Activated CD4-positive, alpha-beta T cell treated with anti-CD3 and anti-CD28 coated beads for 36 hours (primary cell): ENCODE results near the gene PRCC. TPM values are rescaled to one million over a fixed set of nuclear protein-coding genes. Genes with fewer than 3 reads are reported as not detected.
A peak's percentile ranks its signal among the peaks of the same experiment; 100 is the strongest.

Source experiments
- ATAC-seq: fragments of 200-7000 bp; cut with Tn5 transposase; one replicate; pipeline ENCODE4 v1.10.0; 2021; ENCODE audit warnings: mild to moderate bottlenecking, moderate library complexity
- CTCF ChIA-PET: fragments of 350-600 bp; sonication (Branson Sonifier 250); formaldehyde crosslinking; loops from one replicate; lab custom pipeline; 2021; ENCODE audit warnings: antibody characterized with exemption; lab: Charles Lee
- POLR2A ChIA-PET: fragments of 350-600 bp; sonication (Branson Sonifier 250); formaldehyde crosslinking; loops from one replicate; lab custom pipeline; 2021; ENCODE audit warnings: antibody characterized with exemption, inconsistent platforms; lab: Charles Lee
- DNase-seq: peaks from one replicate; pipeline ENCODE4 v3.0.0-alpha.2; 2020
- H3K27ac Mint-ChIP-seq: one replicate; pipeline ENCODE4 v1.8.0; 2021; ENCODE audit warnings: mixed read lengths
- H3K27me3 Mint-ChIP-seq: one replicate; pipeline ENCODE4 v1.8.0; 2021; ENCODE audit warnings: mixed read lengths
- H3K36me3 Mint-ChIP-seq: one replicate; pipeline ENCODE4 v1.8.0; 2021; ENCODE audit warnings: low read depth, mixed read lengths
- H3K4me1 Mint-ChIP-seq: one replicate; pipeline ENCODE4 v1.8.0; 2021; ENCODE audit warnings: mixed read lengths
- H3K4me3 Mint-ChIP-seq: one replicate; pipeline ENCODE4 v1.8.0; 2021; ENCODE audit warnings: mild to moderate bottlenecking, moderate library complexity, mixed read lengths
- H3K9me3 Mint-ChIP-seq: one replicate; pipeline ENCODE4 v1.8.0; 2021; ENCODE audit warnings: low read depth, mixed read lengths
- intact Hi-C, 2 experiments: fragments of 100-400 bp; cut with DNase I in 1 of 2; cut with micrococcal nuclease in 1 of 2; formaldehyde crosslinking; loops; one replicate each; pipeline versions ENCODE4 v1.14.2 to v1.15.1; 2022 to 2024; cut with DNase I, micrococcal nuclease
- total RNA-seq, 2 experiments: library from RNA; stranded (reverse); gene quantifications; one replicate each; pipeline ENCODE4 v1.2.3, GENCODE V29; 2021

PRCC gene
- total RNA-seq, 2 experiments from 2014 or later: 80.4 to 110 TPM

- peaks cover 71% of the 10 kb centered on the region for H3K4me1 Mint-ChIP-seq
- no peak overlapping the region for H3K4me3 Mint-ChIP-seq
- ChIA-PET POLR2A (interaction anchor here (0.8 kb wide), 1 partner anchor 8 kb away, joined by 3 read pairs; no protein-coding TSS in a partner anchor), CTCF (no interaction called here)
- H3K27me3 Mint-ChIP-seq: no peaks in the 10 kb centered on the region
- peak overlapping the region; percentile 27 for H3K27ac Mint-ChIP-seq
- peaks cover 70% of the 10 kb centered on the region for H3K36me3 Mint-ChIP-seq
- DNase-seq: no peak
- no peaks in the 10 kb centered on the region for H3K9me3 Mint-ChIP-seq
- ATAC-seq: no peak
- intact Hi-C loops: loop anchor here in 1 of 2 experiments (5.0 to 10.0 kb wide), 2 partner anchors 393 to 890 kb away; partner anchors contain the start of genes ETV3, GON4L and SYT11
Measured at GRCh38 chr1:156744344-156744743, 23.0 kb upstream of the PRCC start.

- no peaks in the 10 kb centered on the region for H3K27me3 Mint-ChIP-seq
- ATAC-seq: no peak
- intact Hi-C loops: loop anchor here in 1 of 2 experiments (5.0 to 10.0 kb wide), 2 partner anchors 392 to 890 kb away; partner anchors contain the start of genes ETV3, GON4L and SYT11
- H3K36me3 Mint-ChIP-seq: peaks cover 74% of the 10 kb centered on the region
- no peak overlapping the region for H3K4me3 Mint-ChIP-seq
- peaks cover 69% of the 10 kb centered on the region for H3K4me1 Mint-ChIP-seq
- POLR2A ChIA-PET: no interaction called here
- CTCF ChIA-PET: interaction anchor here (1.6 kb wide), 1 partner anchor 22 kb away, joined by 3 read pairs; the partner anchor contains the start of gene PRCC
- DNase-seq: no peak
- H3K9me3 Mint-ChIP-seq: no peaks in the 10 kb centered on the region
- peak overlapping the region; percentile 27 for H3K27ac Mint-ChIP-seq
Measured at GRCh38 chr1:156744786-156745419, 22.4 kb upstream of the PRCC start.

- ATAC-seq: no peak
- H3K4me3 Mint-ChIP-seq: peak overlapping the region; percentile 98
- no peaks in the 10 kb centered on the region for H3K27me3 Mint-ChIP-seq
- intact Hi-C loops: loop anchor here in 1 of 2 experiments (10.0 kb wide), 1 partner anchor 891 kb away; the partner anchor contains the start of genes GON4L and SYT11
- CTCF ChIA-PET: interaction anchor here (1.0 to 1.6 kb wide), 2 partner anchors 21 to 115 kb away, joined by 3 read pairs; partner anchors contain the start of genes NTRK1 and PRCC
- H3K9me3 Mint-ChIP-seq: no peaks in the 10 kb centered on the region
- POLR2A ChIA-PET: no interaction called here
- peak overlapping the region; percentile 88 for H3K27ac Mint-ChIP-seq
- peaks cover 66% of the 10 kb centered on the region for H3K4me1 Mint-ChIP-seq
- DNase-seq: no peak
- peaks cover 77% of the 10 kb centered on the region for H3K36me3 Mint-ChIP-seq
Measured at GRCh38 chr1:156745881-156746280, 21.5 kb upstream of the PRCC start.

- H3K36me3 Mint-ChIP-seq: peaks cover 72% of the 10 kb centered on the region
- no peaks in the 10 kb centered on the region for H3K9me3 Mint-ChIP-seq
- no peak for DNase-seq
- peak overlapping the region; percentile 98 for H3K4me3 Mint-ChIP-seq
- peak overlapping the region; percentile 88 for H3K27ac Mint-ChIP-seq
- H3K27me3 Mint-ChIP-seq: no peaks in the 10 kb centered on the region
- ATAC-seq: no peak
- ChIA-PET CTCF (interaction anchor here (1.0 to 1.6 kb wide), 2 partner anchors 21 to 114 kb away, joined by 3 read pairs; partner anchors contain the start of genes NTRK1 and PRCC), POLR2A (no interaction called here)
- H3K4me1 Mint-ChIP-seq: peaks cover 64% of the 10 kb centered on the region
- intact Hi-C loops: loop anchor here in 1 of 2 experiments (10.0 kb wide), 1 partner anchor 892 kb away; the partner anchor contains the start of genes GON4L and SYT11
Measured at GRCh38 chr1:156746406-156746727, 21.0 kb upstream of the PRCC start.

- H3K4me3 Mint-ChIP-seq: peak overlapping the region; percentile 98
- H3K27me3 Mint-ChIP-seq: no peaks in the 10 kb centered on the region
- no peaks in the 10 kb centered on the region for H3K9me3 Mint-ChIP-seq
- H3K36me3 Mint-ChIP-seq: peaks cover 67% of the 10 kb centered on the region
- peak; percentile 82 for DNase-seq
- CTCF ChIA-PET: interaction anchor here (1.2 to 1.8 kb wide), 2 partner anchors 19 to 21 kb away, joined by 4 to 13 read pairs; partner anchors contain the start of genes ISG20L2 and METTL25B
- peak overlapping the region; percentile 96 for H3K27ac Mint-ChIP-seq
- peaks cover 57% of the 10 kb centered on the region for H3K4me1 Mint-ChIP-seq
- intact Hi-C loops: loop anchor here in 1 of 2 experiments (10.0 kb wide), 1 partner anchor 892 kb away; the partner anchor contains the start of genes GON4L and SYT11
- ATAC-seq: no peak
- POLR2A ChIA-PET: interaction anchor here (0.6 to 0.7 kb wide), 2 partner anchors 19 to 25 kb away, joined by 3 to 5 read pairs; partner anchors contain the start of genes ISG20L2 and METTL25B
Measured at GRCh38 chr1:156746728-156747631, 20.4 kb upstream of the PRCC start.

GRCh38 chr1:156747742-156748669, 19.3 kb upstream of the PRCC start:
- CTCF ChIA-PET: interaction anchor here (0.6 to 1.8 kb wide), 5 partner anchors 18 to 388 kb away, joined by 3 to 13 read pairs (median 4); partner anchors contain the start of genes ISG20L2 and METTL25B
- H3K27ac Mint-ChIP-seq: peak overlapping the region; percentile 96
- POLR2A ChIA-PET: interaction anchor here (0.5 kb wide), 1 partner anchor 110 kb away, joined by 3 read pairs; no protein-coding TSS in a partner anchor
- H3K9me3 Mint-ChIP-seq: no peaks in the 10 kb centered on the region
- DNase-seq: no peak
- intact Hi-C loops: loop anchor here in 1 of 2 experiments (10.0 kb wide), 1 partner anchor 893 kb away; the partner anchor contains the start of genes GON4L and SYT11
- peaks cover 51% of the 10 kb centered on the region for H3K4me1 Mint-ChIP-seq
- H3K4me3 Mint-ChIP-seq: peak overlapping the region; percentile 98
- ATAC-seq: no peak
- H3K27me3 Mint-ChIP-seq: no peaks in the 10 kb centered on the region
- H3K36me3 Mint-ChIP-seq: peaks cover 59% of the 10 kb centered on the region

GRCh38 chr1:156748670-156749418, 18.5 kb upstream of the PRCC start:
- peak overlapping the region; percentile 98 for H3K4me3 Mint-ChIP-seq
- peak overlapping the region; percentile 96 for H3K27ac Mint-ChIP-seq
- CTCF ChIA-PET: interaction anchor here (1.8 kb wide), 1 partner anchor 22 kb away, joined by 13 read pairs; no protein-coding TSS in a partner anchor
- ATAC-seq: no peak
- H3K9me3 Mint-ChIP-seq: no peaks in the 10 kb centered on the region
- intact Hi-C loops: loop anchor here in 1 of 2 experiments (10.0 kb wide), 1 partner anchor 894 kb away; the partner anchor contains the start of genes GON4L and SYT11
- DNase-seq: peak; percentile 46
- H3K27me3 Mint-ChIP-seq: no peaks in the 10 kb centered on the region
- POLR2A ChIA-PET: no interaction called here
- H3K36me3 Mint-ChIP-seq: peaks cover 52% of the 10 kb centered on the region
- H3K4me1 Mint-ChIP-seq: peaks cover 51% of the 10 kb centered on the region

- Mint-ChIP-seq H3K27ac (peak overlapping the region; percentile 96), H3K4me3 (peak overlapping the region; percentile 98), H3K9me3 (no peaks in the 10 kb centered on the region), H3K36me3 (peaks cover 47% of the 10 kb centered on the region), H3K4me1 (peaks cover 48% of the 10 kb centered on the region), H3K27me3 (no peaks in the 10 kb centered on the region)
- ChIA-PET CTCF (interaction anchor here (0.7 to 1.0 kb wide), 2 partner anchors 12 to 23 kb away, joined by 3 to 4 read pairs; no protein-coding TSS in a partner anchor), POLR2A (interaction anchor here (0.9 kb wide), 1 partner anchor 23 kb away, joined by 3 read pairs; no protein-coding TSS in a partner anchor)
- intact Hi-C loops: loop anchor here (1.0 to 10.0 kb wide), 2 partner anchors 21 to 895 kb away; partner anchors contain the start of genes GON4L (in 1 of the 2), ISG20L2 (in 1 of the 2), METTL25B (in 1 of the 2) and SYT11 (in 1 of the 2)
- DNase-seq: no peak
- ATAC-seq: no peak
Measured at GRCh38 chr1:156749419-156750118, 17.8 kb upstream of the PRCC start.
